AG20443 (cell line): Measurements from ENCODE around the gene SH3PXD2B.
"Not testable (repeated sequence)": the region's sequence is repeated elsewhere in the genome, so short reads cannot be mapped to it uniquely, and the experiment has no call there.

Source experiments
- DNase-seq: peaks from one replicate; pipeline ENCODE4 v3.0.0; 2012; ENCODE audit warnings: low spot score, mixed read lengths

SH3PXD2B gene

GRCh38 chr5:172417983-172418630 is 36.2 kb downstream of the SH3PXD2B start:
- DNase-seq, result peak; percentile 92

- no peak for DNase-seq
These were observed 37.0 kb downstream of the SH3PXD2B start for GRCh38 chr5:172417130-172417841.

- no peak for DNase-seq
These were observed 38.7 kb downstream of the SH3PXD2B start for GRCh38 chr5:172415362-172416275.

- no peak for DNase-seq
These were observed 39.6 kb downstream of the SH3PXD2B start for GRCh38 chr5:172414531-172415361.

GRCh38 chr5:172413601-172414171 is 40.6 kb downstream of the SH3PXD2B start:
- no peak for DNase-seq

- DNase-seq, result peak; percentile 88
These were observed 41.5 kb downstream of the SH3PXD2B start for GRCh38 chr5:172412724-172413286.

GRCh38 chr5:172411484-172412072 is 42.7 kb downstream of the SH3PXD2B start:
- no peak for DNase-seq

- peak; percentile 35 for DNase-seq
These were observed 43.5 kb downstream of the SH3PXD2B start for GRCh38 chr5:172410662-172411483.

- DNase-seq, result no peak
These were observed 44.2 kb downstream of the SH3PXD2B start for GRCh38 chr5:172410160-172410559.

GRCh38 chr5:172409477-172409876 is 44.8 kb downstream of the SH3PXD2B start:
- not testable (repeated sequence) for DNase-seq

- DNase-seq, result peak; percentile 65
These were observed 46.5 kb downstream of the SH3PXD2B start for GRCh38 chr5:172407822-172408221.

- peak; percentile 49 for DNase-seq
These were observed 47.1 kb downstream of the SH3PXD2B start for GRCh38 chr5:172407241-172407691.

GRCh38 chr5:172405226-172406107 is 48.9 kb downstream of the SH3PXD2B start:
- no peak for DNase-seq

GRCh38 chr5:172404746-172405145 is 49.6 kb downstream of the SH3PXD2B start:
- no peak for DNase-seq

GRCh38 chr5:172403817-172404216 is 50.5 kb downstream of the SH3PXD2B start:
- DNase-seq, result no peak

GRCh38 chr5:172403189-172403796 is 51.0 kb downstream of the SH3PXD2B start:
- DNase-seq, result no peak

- no peak for DNase-seq
These were observed 51.7 kb downstream of the SH3PXD2B start for GRCh38 chr5:172402531-172403188.

GRCh38 chr5:172402031-172402430 is 52.3 kb downstream of the SH3PXD2B start:
- DNase-seq, result not testable (repeated sequence)
